Activated CD8-positive, alpha-beta memory T cell treated with anti-CD3 and anti-CD28 coated beads for 1 hour (primary cell): ENCODE data around the gene PEX13.

Source experiments
- DNase-seq, 2 donors: peaks; one replicate each; pipeline ENCODE4 v3.0.0-alpha.2; 2020; ENCODE audit warnings: low read depth in 1 of 2; ENCODE audit errors: extremely low read depth in 1 of 2

Gene PEX13

DNA sequence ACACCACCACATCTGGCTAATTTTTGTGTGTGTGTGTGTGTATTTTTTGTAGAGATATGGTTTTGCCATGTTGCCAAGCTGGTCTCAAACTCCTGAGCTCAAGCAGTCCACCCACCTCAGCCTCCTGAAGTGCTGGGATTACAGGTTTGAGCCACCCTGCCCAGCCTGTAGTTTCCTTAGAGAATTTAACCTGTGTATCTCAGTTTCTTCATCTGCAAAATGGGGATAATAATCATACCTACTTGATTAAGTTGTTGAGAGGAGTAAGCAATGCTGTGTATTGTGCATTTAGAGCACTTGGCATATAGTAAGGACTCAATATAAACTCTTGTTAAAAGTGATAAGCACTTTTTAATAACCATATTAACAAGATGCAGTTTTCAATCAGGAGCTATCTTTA lies 41.9 kb downstream of the PEX13 start:
- DNase-seq, result no peak

DNA sequence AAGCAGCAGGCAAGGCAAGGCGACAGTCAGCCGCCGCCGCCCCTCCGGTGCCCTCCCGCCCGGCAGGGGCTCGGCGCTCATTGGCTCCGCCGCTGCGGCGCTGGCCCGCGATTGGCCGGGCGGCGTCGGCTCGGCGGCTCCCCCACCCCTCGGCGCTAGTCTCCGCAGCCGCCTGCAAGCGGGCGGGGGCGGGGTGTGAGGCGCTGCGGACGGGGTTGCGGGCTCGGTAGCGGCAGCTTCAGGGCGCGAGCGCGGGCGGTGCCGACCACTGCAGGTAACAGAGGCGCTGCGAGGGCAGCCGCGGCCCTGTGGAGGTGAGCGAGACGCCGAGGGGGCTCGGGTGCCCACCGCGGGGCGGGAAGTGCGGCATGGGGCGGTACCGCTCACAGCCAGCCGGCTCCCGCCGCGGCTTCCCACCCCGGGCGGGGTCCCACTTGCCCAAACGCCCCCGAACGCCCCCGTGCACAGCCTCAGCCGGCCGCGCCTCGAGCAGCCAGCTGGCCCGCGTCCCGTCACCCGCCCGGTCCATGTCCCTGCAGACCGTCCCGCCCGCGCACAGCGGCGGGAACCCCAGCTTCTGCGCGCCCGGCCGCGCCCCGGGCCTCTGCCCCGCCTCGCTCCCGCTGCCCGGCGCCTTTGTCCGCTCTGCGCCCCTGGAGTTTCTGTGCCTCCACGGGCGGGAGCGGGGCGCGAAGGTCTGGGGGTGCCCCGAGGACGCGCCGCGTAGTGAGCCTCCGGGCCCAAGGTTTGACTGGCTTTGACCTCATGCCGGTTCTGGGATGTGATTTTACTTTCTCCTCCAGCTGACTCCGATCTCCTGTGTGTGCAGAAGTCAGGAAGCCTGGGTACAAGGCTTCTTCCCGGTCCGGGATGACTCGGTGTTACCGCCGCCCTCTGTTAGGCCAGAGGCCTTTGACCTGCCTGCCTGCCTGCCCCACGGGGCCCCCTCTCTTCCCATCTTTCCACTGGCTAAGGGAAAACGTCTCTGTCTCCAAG lies 48.5 kb downstream of the PEX13 start, which contains the start of gene SANBR:
Gene SANBR (plus strand): TSS at position 158 of the 996 bp plus-strand sequence. CDS start 4,480 bp downstream, outside the sequence.
- peak; percentile 44 to 76 for DNase-seq

DNA sequence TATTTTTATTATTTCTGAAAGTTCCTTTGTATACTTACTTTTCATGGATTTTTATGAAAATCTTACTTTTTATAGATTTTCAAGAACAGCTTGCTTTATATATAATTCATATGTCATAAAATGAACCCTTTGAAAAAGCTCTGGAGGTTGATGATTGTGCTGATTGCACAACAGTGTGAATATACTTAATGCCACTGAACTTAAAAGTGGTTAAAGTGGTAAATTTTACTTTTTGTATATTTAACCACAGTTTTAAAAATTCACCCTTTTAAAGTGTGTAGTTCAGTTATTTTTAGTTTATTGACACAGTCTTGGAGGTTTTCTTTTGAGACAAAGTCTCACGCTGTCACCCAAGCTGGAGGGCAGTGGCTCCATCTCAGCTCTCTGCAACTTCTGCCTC lies 56.6 kb downstream of the PEX13 start:
- DNase-seq, result no peak

GRCh38 chr2:61085883-61086282 lies 68.4 kb downstream of the PEX13 start:
- no peak for DNase-seq

DNA sequence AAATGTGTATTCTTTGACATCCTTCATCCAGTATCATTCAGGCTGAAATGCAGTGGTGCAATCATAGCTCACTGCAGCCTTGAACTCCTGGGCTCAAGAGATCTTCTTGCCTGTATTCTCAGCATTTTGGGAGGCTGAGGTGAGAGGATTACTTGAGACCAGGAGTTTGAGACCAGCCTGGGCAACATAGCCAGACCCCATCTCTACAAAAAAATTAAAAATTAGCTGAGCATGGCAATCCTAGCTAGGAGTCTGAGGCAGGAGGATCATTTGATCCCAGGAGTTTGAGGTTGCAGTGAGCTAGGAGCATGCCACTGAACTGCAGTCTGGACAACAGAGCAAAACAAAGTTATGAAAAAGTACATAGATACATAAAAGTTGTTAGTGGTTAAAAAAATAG lies 72.3 kb downstream of the PEX13 start:
- DNase-seq, result no peak

GRCh38 chr2:61090386-61090921 lies 72.9 kb downstream of the PEX13 start:
- DNase-seq, result no peak

GRCh38 chr2:61091485-61091884 lies 74.0 kb downstream of the PEX13 start:
- DNase-seq, result no peak

- no peak for DNase-seq
Observed at GRCh38 chr2:61096438-61096837, 78.9 kb downstream of the PEX13 start.

DNA sequence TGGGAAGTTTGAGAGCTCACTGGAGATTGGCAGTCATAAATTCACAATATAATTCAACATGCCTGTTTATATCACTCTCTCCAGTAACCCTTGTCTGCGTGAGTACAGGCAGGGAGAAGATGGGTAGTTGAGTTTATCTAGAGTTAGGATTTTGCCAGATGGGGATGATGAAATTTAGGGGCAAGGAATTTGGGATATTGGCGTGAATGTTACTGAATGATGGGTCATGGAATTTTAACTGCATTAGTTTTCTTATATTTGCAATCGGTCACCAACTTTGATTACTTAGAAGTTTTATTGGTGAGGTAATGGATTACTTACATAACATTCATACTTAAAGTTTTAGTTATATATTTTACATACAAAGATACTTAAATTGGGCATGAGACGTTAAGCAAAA lies 83.3 kb downstream of the PEX13 start:
- DNase-seq, result no peak
